Breast epithelium (tissue), 4 donors: ENCODE data around the gene GFPT2. TPM values are rescaled to one million over a fixed set of nuclear protein-coding genes. Genes with fewer than 3 reads are reported as not detected.

ENCODE experiments used
- DNase-seq, 2 donors: peaks; one replicate each; pipeline ENCODE4 v3.0.0-alpha.2; 2019; ENCODE audit warnings: low spot score in 2 of 2
- H3K27ac ChIP-seq, 2 donors: fragments of 200-600 bp; sonication (generic) in 1 of 2; one replicate each; pipeline ENCODE4 v1.5.1; 2016 to 2019; ENCODE audit warnings: mild to moderate bottlenecking in 1 of 2
- H3K27me3 ChIP-seq, 2 donors: fragments of 200-600 bp; sonication (generic) in 1 of 2; one replicate each; pipeline versions ENCODE4 v1.5.1 to v1.6.0; 2017 to 2019; ENCODE audit warnings: control low read depth in 1 of 2, mild to moderate bottlenecking in 1 of 2
- H3K36me3 ChIP-seq: fragments of 200-600 bp; one replicate; pipeline ENCODE4 v1.5.1; 2019
- H3K4me1 ChIP-seq, 2 donors: fragments of 200-600 bp; sonication (generic); one replicate each; pipeline ENCODE4 v1.5.1; 2016 to 2019; ENCODE audit warnings: control low read depth in 1 of 2
- H3K4me3 ChIP-seq, 3 donors: fragments of 200-600 bp; sonication (generic); 1 replicate in 2 of 3; 2 replicates in 1 of 3; pipeline ENCODE4 v1.5.1; 2016 to 2019; ENCODE audit warnings: mild to moderate bottlenecking in 3 of 3, moderate library complexity in 2 of 3
- H3K9me3 ChIP-seq, 2 donors: fragments of 200-600 bp; sonication (generic) in 1 of 2; one replicate each; pipeline ENCODE4 v1.5.1; 2016 to 2019; ENCODE audit warnings: control low read depth in 1 of 2
- POLR2A ChIP-seq: fragments of 450-650 bp; IDR thresholded peaks from one replicate; pipeline ENCODE4 v1.6.1; 2016; ENCODE audit warnings: antibody characterized with exemption, mild to moderate bottlenecking, moderate library complexity
- POLR2AphosphoS5 ChIP-seq, 3 donors: sonication (generic); formaldehyde crosslinking; IDR thresholded peaks; one replicate each; pipeline ENCODE4 v1.6.1; 2017; ENCODE audit warnings: antibody characterized with exemption in 3 of 3
- intact Hi-C: fragments of 100-400 bp; cut with DNase I; formaldehyde crosslinking; loops from one replicate; pipeline ENCODE4 v1.15.1; 2023; ENCODE audit warnings: low total_unique reads
- total RNA-seq, 3 donors: library from RNA; depleted of rRNA; stranded (reverse); fragments of >200 nt; gene quantifications; one replicate each; pipeline ENCODE4 v1.1.0, GENCODE V29; 2016
- TF ChIP-seq, protein P1 (sequence below), 3 donors: fragments of 450-650 bp; IDR thresholded peaks; one replicate each; pipeline ENCODE4 v1.5.1; 2016 to 2017; ENCODE audit warnings: antibody characterized with exemption in 3 of 3, mild to moderate bottlenecking in 3 of 3, moderate library complexity in 3 of 3

The GFPT2 gene
- total RNA-seq, 3 donors from 2014 or later = 27.2 to 60.0 (median 52.5) TPM

DNA sequence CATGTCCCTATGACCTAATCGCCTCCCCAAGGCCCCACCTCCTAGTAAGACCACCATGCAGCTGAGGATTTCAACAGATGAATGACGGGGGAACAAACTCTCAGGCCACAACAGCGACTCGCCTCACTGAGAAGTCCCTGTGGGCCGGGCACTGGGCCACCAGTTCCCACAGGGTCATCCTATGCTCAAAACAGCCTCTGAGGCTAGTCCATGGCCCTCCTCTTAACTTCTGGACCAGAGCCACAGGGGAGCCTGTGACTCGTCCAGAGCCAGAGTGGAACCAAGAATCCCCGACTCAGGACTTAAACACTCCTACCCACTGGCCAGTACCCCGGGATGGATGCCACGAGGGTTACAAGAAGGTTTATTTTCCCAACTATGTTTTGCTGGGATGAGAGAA lies 12.3 kb downstream of the GFPT2 start:
- DNase-seq = no peak
- Histone ChIP-seq H3K27me3 (no peaks in the 10 kb centered on the region), H3K27ac (no peak overlapping the region), H3K4me3 (no peak overlapping the region), H3K36me3 (no peaks in the 10 kb centered on the region), H3K4me1 (no peaks in the 10 kb centered on the region), H3K9me3 (no peaks in the 10 kb centered on the region)
- intact Hi-C loops = loop anchor here (1.0 kb wide), 1 partner anchor 37 kb away; no protein-coding TSS in a partner anchor
- TF ChIP-seq, protein P1, sequence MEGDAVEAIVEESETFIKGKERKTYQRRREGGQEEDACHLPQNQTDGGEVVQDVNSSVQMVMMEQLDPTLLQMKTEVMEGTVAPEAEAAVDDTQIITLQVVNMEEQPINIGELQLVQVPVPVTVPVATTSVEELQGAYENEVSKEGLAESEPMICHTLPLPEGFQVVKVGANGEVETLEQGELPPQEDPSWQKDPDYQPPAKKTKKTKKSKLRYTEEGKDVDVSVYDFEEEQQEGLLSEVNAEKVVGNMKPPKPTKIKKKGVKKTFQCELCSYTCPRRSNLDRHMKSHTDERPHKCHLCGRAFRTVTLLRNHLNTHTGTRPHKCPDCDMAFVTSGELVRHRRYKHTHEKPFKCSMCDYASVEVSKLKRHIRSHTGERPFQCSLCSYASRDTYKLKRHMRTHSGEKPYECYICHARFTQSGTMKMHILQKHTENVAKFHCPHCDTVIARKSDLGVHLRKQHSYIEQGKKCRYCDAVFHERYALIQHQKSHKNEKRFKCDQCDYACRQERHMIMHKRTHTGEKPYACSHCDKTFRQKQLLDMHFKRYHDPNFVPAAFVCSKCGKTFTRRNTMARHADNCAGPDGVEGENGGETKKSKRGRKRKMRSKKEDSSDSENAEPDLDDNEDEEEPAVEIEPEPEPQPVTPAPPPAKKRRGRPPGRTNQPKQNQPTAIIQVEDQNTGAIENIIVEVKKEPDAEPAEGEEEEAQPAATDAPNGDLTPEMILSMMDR (IDR thresholded peaks at IDR 0.05) = no peak
- TF ChIP-seq POLR2AphosphoS5 (IDR thresholded peaks at IDR 0.05) = no peak
- TF ChIP-seq POLR2A = no peak

DNA sequence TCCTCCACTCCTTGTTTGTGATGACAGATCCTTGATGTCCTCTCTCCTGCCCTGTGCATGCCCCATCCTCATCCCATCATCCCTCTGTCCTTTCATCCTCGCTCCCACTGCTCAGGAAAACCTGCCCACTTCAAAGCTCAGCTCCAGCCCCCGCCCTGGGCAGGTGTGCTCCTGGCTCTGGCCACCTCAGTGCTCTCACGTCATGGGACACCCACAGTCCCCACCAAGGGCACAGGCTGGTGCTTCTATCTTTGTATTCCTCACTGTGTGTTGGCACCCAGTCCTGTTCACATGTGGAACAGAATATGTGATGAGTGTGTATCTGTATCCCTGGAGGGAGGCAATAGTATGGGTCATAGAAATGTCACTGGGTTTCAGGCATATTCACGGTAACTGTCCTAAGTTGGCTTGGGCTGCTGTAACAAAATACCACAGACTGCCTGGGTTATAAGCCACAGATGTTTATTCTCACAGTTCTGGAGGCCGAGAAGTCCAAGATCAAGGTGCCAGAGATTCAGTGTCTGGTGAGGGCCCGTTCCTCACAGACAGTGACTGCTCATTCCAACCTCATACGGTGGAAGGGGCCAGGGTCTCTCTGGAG lies 13.5 kb downstream of the GFPT2 start:
- no peaks in the 10 kb centered on the region for H3K9me3 ChIP-seq
- H3K4me3 ChIP-seq = no peak overlapping the region
- no peaks in the 10 kb centered on the region for H3K4me1 ChIP-seq
- TF ChIP-seq POLR2AphosphoS5 (IDR thresholded peaks at IDR 0.05) (no peak), POLR2A (no peak)
- TF ChIP-seq, protein P1 (IDR thresholded peaks at IDR 0.05) = no peak
- intact Hi-C loops = loop anchor here (1.0 kb wide), 1 partner anchor 35 kb away; no protein-coding TSS in a partner anchor
- no peak for DNase-seq
- H3K27ac ChIP-seq = no peak overlapping the region
- H3K36me3 ChIP-seq = no peaks in the 10 kb centered on the region
- no peaks in the 10 kb centered on the region for H3K27me3 ChIP-seq

DNA sequence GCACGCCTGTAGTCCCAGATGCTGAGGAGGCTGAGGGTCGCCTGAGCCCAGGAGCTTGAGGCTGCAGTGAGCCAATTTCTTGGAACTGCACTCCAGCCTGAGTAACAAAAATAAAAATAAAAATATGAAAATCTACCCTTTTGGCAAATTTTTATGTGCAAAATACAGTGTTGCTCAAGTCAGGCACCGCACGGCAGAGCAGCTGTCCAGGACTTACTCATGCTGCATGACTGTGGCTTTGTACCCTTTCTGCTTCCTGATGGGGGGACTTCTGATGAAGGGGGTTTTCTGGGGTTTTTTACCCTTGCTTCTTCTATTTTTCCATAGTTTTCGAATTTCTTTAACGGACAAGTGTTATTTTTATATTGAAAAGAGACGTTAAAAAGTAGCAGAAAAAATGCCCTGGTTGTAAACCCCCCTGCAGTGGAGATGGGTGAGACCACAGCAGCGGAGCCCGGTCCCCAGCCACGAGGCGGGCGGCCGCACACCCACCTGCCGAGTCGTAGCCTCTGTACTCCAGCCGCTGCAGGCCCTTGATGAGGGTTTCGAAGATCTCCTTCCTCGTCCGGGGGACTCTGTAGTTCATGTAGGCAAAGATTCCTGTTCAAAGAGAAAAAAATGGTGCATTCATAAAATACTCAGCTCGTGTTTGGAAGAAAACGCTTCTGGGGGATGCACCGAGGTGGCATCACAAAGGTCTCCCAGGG lies 15.0 kb downstream of the GFPT2 start:
- Histone ChIP-seq H3K4me3 (no peak overlapping the region), H3K4me1 (no peaks in the 10 kb centered on the region), H3K36me3 (no peaks in the 10 kb centered on the region), H3K27me3 (no peaks in the 10 kb centered on the region), H3K27ac (no peak overlapping the region), H3K9me3 (no peaks in the 10 kb centered on the region)
- no peak for DNase-seq
- intact Hi-C loops = no loop called here
- no peak for TF ChIP-seq POLR2A
- TF ChIP-seq, protein P1 (IDR thresholded peaks at IDR 0.05) = no peak

DNA sequence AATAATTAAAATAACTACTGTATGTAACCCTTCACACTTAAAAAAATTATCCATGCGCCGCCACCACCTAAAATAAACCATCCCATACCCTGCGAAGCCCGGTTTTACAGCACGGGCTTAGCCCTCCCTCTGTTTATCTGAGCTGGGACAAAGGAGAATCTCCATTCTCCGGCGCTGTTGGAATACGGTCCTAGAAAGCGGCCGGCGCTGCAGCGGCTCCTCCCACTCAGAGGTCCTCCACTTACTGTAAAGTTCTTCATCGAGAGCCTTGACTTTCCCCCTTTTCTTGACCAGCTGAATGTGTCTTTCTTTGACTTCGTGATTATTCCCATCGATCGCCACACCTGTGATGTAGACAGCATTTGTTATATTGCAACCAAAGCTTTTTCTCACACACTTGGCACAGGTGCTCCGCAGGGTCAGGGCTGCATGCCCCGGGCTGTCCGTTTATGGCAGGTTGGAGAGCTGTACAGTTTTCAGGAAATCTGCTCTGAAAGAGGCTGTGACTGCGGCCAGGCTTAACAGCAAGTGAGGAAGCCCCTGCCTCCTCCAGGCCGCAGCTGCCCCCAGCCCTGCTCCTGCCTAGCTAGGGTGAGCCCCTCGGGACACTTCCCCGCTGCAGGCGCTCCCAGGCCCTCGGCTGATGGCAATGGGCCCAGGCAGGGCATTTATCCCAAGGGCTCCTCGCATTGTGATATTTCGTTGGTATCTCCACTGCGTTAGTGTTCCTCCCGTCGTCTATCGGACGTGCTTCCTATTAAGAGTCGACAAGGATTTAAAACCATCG lies 16.7 kb downstream of the GFPT2 start:
- H3K9me3 ChIP-seq = no peaks in the 10 kb centered on the region
- TF ChIP-seq, protein P1 (IDR thresholded peaks at IDR 0.05) = no peak
- no peak for TF ChIP-seq POLR2A
- no peak for TF ChIP-seq POLR2AphosphoS5 (IDR thresholded peaks at IDR 0.05)
- H3K36me3 ChIP-seq = no peaks in the 10 kb centered on the region
- H3K27me3 ChIP-seq = no peaks in the 10 kb centered on the region
- no peak overlapping the region for H3K27ac ChIP-seq
- no peak for DNase-seq
- no peak overlapping the region for H3K4me3 ChIP-seq
- intact Hi-C loops = no loop called here
- no peaks in the 10 kb centered on the region for H3K4me1 ChIP-seq
